H1 (cell line): ENCODE results near the gene PLD6. TPM values are rescaled to one million over a fixed set of nuclear protein-coding genes. Genes with fewer than 3 reads are reported as not detected.
"Not testable (repeated sequence)": the region's sequence is repeated elsewhere in the genome, so short reads cannot be mapped to it uniquely, and the experiment has no call there.

Experiments
- CTCF ChIA-PET: fragments of 300-600 bp; sonication (Branson Sonifier 250); formaldehyde crosslinking; loops from one replicate; lab custom pipeline; 2021; ENCODE audit not compliant: partially characterized antibody; lab: Charles Lee
- POLR2A ChIA-PET: fragments of 300-600 bp; sonication (Branson Sonifier 250); formaldehyde crosslinking; loops from one replicate; lab custom pipeline; 2021; ENCODE audit warnings: inconsistent platforms; ENCODE audit not compliant: partially characterized antibody; lab: Charles Lee
- DNase-seq, 2 experiments: peaks; one replicate each; pipeline versions ENCODE4 v3.0.0 to v3.0.0-alpha.2; 2010 to 2022; ENCODE audit warnings: low spot score in 2 of 2, low read depth in 1 of 2, mixed read lengths in 1 of 2
- FAIRE-seq: peaks from 2 replicates; lab custom pipeline; 2011; peaks lifted over from hg19 to GRCh38; lab: Jason Lieb, UNC
- H2AFZ ChIP-seq: 2 replicates; pipeline ENCODE4 v1.8.1; 2012; ENCODE audit warnings: low read length, inconsistent platforms
- H2AK5ac ChIP-seq: 2 replicates; pipeline ENCODE4 v1.6.1; 2013; ENCODE audit warnings: low read depth, low read length
- H2BK120ac ChIP-seq: replicated peaks from 2 replicates; pipeline ENCODE3; 2013; ENCODE audit warnings: low read depth, low read length, inconsistent platforms
- H2BK12ac ChIP-seq: 2 replicates; pipeline ENCODE4 v1.6.1; 2013; ENCODE audit warnings: low read depth, low read length
- H2BK15ac ChIP-seq: 2 replicates; pipeline ENCODE4 v1.6.1; 2013; ENCODE audit warnings: low read length
- H2BK20ac ChIP-seq: 2 replicates; pipeline ENCODE4 v1.6.1; 2013; ENCODE audit warnings: low read length
- H2BK5ac ChIP-seq: 2 replicates; pipeline ENCODE4 v1.6.1; 2013; ENCODE audit warnings: low read depth, low read length
- H3K14ac ChIP-seq: 2 replicates; pipeline ENCODE4 v1.6.1; 2013; ENCODE audit warnings: inconsistent platforms; ENCODE audit not compliant: insufficient read length
- H3K18ac ChIP-seq: 2 replicates; pipeline ENCODE4 v1.6.1; 2013; ENCODE audit warnings: low read length; ENCODE audit errors: extremely low read depth
- H3K23ac ChIP-seq: 2 replicates; pipeline ENCODE4 v1.6.1; 2013; ENCODE audit warnings: inconsistent platforms; ENCODE audit not compliant: insufficient read length
- H3K23me2 ChIP-seq: 2 replicates; pipeline ENCODE4 v1.6.1; 2013; ENCODE audit warnings: low read depth, low read length
- H3K27ac ChIP-seq: 2 replicates; pipeline ENCODE4 v1.6.1; 2011; ENCODE audit warnings: low read depth, low read length, inconsistent platforms
- H3K27me3 ChIP-seq, 4 experiments: replicated peaks in 1 of 4; 1 replicate in 1 of 4; 2 replicates in 3 of 4; pipeline versions ENCODE4 v1.6.1 to v1.8.1; 2011 to 2013; ENCODE audit warnings: low read length in 3 of 4, mild to moderate bottlenecking in 3 of 4, inconsistent platforms in 2 of 4, mixed read lengths in 2 of 4, moderate library complexity in 1 of 4; ENCODE audit not compliant: control insufficient read depth in 3 of 4, insufficient read depth in 3 of 4; ENCODE audit errors: extremely low read depth in 1 of 4
- H3K36me3 ChIP-seq, 4 experiments: 2 replicates each; pipeline versions ENCODE4 v1.6.1 to v1.8.1; 2011 to 2013; ENCODE audit warnings: mild to moderate bottlenecking in 4 of 4, low read length in 3 of 4, moderate library complexity in 2 of 4, control low read depth in 1 of 4, inconsistent platforms in 1 of 4; ENCODE audit not compliant: insufficient read depth in 4 of 4, control insufficient read depth in 2 of 4
- H3K4ac ChIP-seq: replicated peaks from 2 replicates; pipeline ENCODE3; 2013; ENCODE audit warnings: low read length, low read depth, mixed read lengths, inconsistent platforms; ENCODE audit not compliant: insufficient read length
- H3K4me1 ChIP-seq, 4 experiments: replicated peaks in 1 of 4; 1 replicate in 1 of 4; 2 replicates in 3 of 4; pipeline versions ENCODE4 v1.6.1 to v1.8.1; 2011 to 2013; ENCODE audit warnings: low read length in 3 of 4, inconsistent platforms in 2 of 4, mixed read lengths in 1 of 4; ENCODE audit not compliant: insufficient read depth in 4 of 4, control insufficient read depth in 3 of 4
- H3K4me2 ChIP-seq, 2 experiments: 2 replicates each; pipeline versions ENCODE4 v1.6.1 to v1.8.1; 2011 to 2013; ENCODE audit warnings: low read depth in 2 of 2, low read length in 2 of 2, control low read depth in 1 of 2, inconsistent platforms in 1 of 2, mild to moderate bottlenecking in 1 of 2; ENCODE audit not compliant: insufficient read depth in 1 of 2
- H3K4me3 ChIP-seq, 4 experiments: fragments of 200-600, 300-600 bp in 1 of 4; sonication (generic), shearing (Covaris generic), sonication (Bioruptor Twin) in 1 of 4; 2 replicates each; pipeline versions ENCODE4 v1.5.1 to v1.8.1; 2011 to 2016; ENCODE audit warnings: low read length in 4 of 4, low read depth in 3 of 4, control low read depth in 2 of 4, inconsistent platforms in 2 of 4, mild to moderate bottlenecking in 2 of 4, mixed read lengths in 1 of 4, moderate library complexity in 1 of 4; ENCODE audit not compliant: insufficient read depth in 2 of 4; ENCODE audit errors: extremely low read depth in 1 of 4
- H3K56ac ChIP-seq: replicated peaks from 2 replicates; pipeline ENCODE3; 2013; ENCODE audit warnings: low read depth, mild to moderate bottlenecking, mixed read lengths, low read length, inconsistent platforms; ENCODE audit not compliant: insufficient read length
- H3K79me1 ChIP-seq: 2 replicates; pipeline ENCODE4 v1.6.1; 2013; ENCODE audit warnings: low read depth, low read length, control low read depth
- H3K79me2 ChIP-seq, 2 experiments: 2 replicates each; pipeline versions ENCODE4 v1.6.1 to v1.8.1; 2012 to 2013; ENCODE audit warnings: low read length in 2 of 2, mild to moderate bottlenecking in 2 of 2, inconsistent platforms in 1 of 2; ENCODE audit not compliant: insufficient read depth in 2 of 2, control insufficient read depth in 1 of 2
- H3K9ac ChIP-seq, 4 experiments: replicated peaks in 1 of 4; 1 replicate in 1 of 4; 2 replicates in 3 of 4; pipeline versions ENCODE4 v1.6.1 to v1.8.1; 2011 to 2013; ENCODE audit warnings: low read depth in 3 of 4, low read length in 3 of 4, control low read depth in 2 of 4, mild to moderate bottlenecking in 2 of 4, moderate library complexity in 2 of 4, inconsistent platforms in 1 of 4; ENCODE audit errors: extremely low read depth in 1 of 4
- H3K9me3 ChIP-seq, 2 experiments: 2 replicates each; pipeline versions ENCODE4 v1.6.1 to v1.8.1; 2012 to 2013; ENCODE audit warnings: mild to moderate bottlenecking in 2 of 2, moderate library complexity in 2 of 2, control low read depth in 1 of 2, inconsistent platforms in 1 of 2, low read depth in 1 of 2, low read length in 1 of 2, mixed read lengths in 1 of 2; ENCODE audit not compliant: insufficient read depth in 2 of 2
- H4K20me1 ChIP-seq, 2 experiments: replicated peaks in 1 of 2; 2 replicates each; pipeline versions ENCODE3 to v1.8.1; 2011 to 2013; ENCODE audit warnings: inconsistent platforms in 2 of 2, low read length in 2 of 2, mild to moderate bottlenecking in 1 of 2; ENCODE audit not compliant: insufficient read depth in 2 of 2, control insufficient read depth in 1 of 2
- H4K5ac ChIP-seq: 2 replicates; pipeline ENCODE4 v1.6.1; 2013; ENCODE audit warnings: low read length, low read depth, mixed read lengths, inconsistent platforms; ENCODE audit not compliant: insufficient read length
- H4K8ac ChIP-seq: 2 replicates; pipeline ENCODE4 v1.8.0; 2013; ENCODE audit warnings: mild to moderate bottlenecking, moderate library complexity, low read length, inconsistent platforms; ENCODE audit not compliant: insufficient read depth; ENCODE audit errors: extremely low read depth
- H4K91ac ChIP-seq: replicated peaks from 2 replicates; pipeline ENCODE3; 2013; ENCODE audit warnings: low read length, mixed read lengths, inconsistent platforms; ENCODE audit not compliant: insufficient read length
- WGBS, 2 experiments: shearing (Covaris generic) in 1 of 2; methylation state at CpG; one replicate each; pipeline versions ENCODE4 v1.1.6 to v1.1.7; 2013 to 2015; ENCODE audit warnings: low lambda C conversion rate in 2 of 2, mixed read lengths in 2 of 2, inconsistent platforms in 1 of 2, low coverage in 1 of 2, missing lambda C conversion rate in 1 of 2; ENCODE audit not compliant: insufficient replicate concordance in 2 of 2, insufficient coverage in 1 of 2, insufficient read length in 1 of 2; ENCODE audit errors: extremely low coverage in 1 of 2, missing lambda C conversion rate in 1 of 2; 5-methylcytosine and 5-hydroxymethylcytosine counted together
- polyA plus RNA-seq, 7 experiments: library from polyadenylated mRNA; depleted of rRNA in 3 of 7; stranded (reverse) in 5 of 7; unstranded in 2 of 7; fragments of >200 nt in 5 of 7; fragments of 200-250 nt in 2 of 7; gene quantifications; 1 replicate in 5 of 7; 2 replicates in 1 of 7; 4 replicates in 1 of 7; pipeline versions ENCODE4 v1.2.1 to v1.2.3, GENCODE V29; 2011 to 2013; ENCODE audit warnings: missing spikeins in 2 of 7, mixed read lengths in 2 of 7
- total RNA-seq: library from RNA; stranded (reverse); fragmentation: NEBNext Ultra II Directional; extraction: Animal tissue kit (Norgen Biotek cat#: 25700); gene quantifications from 2 replicates; pipeline ENCODE4 v1.2.1, GENCODE V29; 2021

The PLD6 gene
- total and polyA plus RNA-seq, 2 of the 8 experiments (the other 6 are each of a cell fraction or from before 2014, with no cell fraction given): 0.20 to 0.22 TPM

DNA sequence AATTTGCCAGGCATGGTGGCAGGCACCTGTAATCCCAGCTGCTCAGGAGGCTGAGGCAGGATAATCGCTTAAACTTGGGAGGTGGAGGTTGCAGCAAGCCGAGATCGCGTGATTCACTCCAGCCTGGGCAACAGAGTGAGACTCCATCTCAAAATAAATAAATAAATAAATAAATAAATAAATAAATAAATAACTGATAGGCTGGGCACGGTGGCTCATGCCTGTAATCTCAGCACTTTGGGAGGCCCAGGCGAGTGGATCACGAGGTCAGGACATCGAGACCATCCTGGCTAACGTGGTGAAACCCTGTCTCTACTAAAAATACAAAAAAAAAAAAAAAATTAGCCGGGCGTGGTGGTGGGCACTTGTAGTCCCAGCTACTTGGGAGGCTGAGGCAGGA is 49.6 kb upstream of the PLD6 start:
- H2BK12ac ChIP-seq, H3K4me1 ChIP-seq, H2AK5ac ChIP-seq, H3K23me2 ChIP-seq, H3K14ac ChIP-seq, H3K27ac ChIP-seq, H3K9me3 ChIP-seq, H3K27me3 ChIP-seq, H3K23ac ChIP-seq, H2BK5ac ChIP-seq, H3K79me2 ChIP-seq, H4K91ac ChIP-seq, FAIRE-seq, H3K56ac ChIP-seq, DNase-seq, H4K5ac ChIP-seq, H4K8ac ChIP-seq, H2AFZ ChIP-seq, H3K9ac ChIP-seq, H4K20me1 ChIP-seq, H3K18ac ChIP-seq, H3K4me3 ChIP-seq, H2BK20ac ChIP-seq, H3K79me1 ChIP-seq, H3K4me2 ChIP-seq, H2BK120ac ChIP-seq, H3K4ac ChIP-seq, H2BK15ac ChIP-seq: not testable (repeated sequence)
- peaks cover 29 to 61% (median 46%) of the 10 kb centered on the region in 4 experiments for H3K36me3 ChIP-seq
- 93% methylated on average over 11 of the region's 11 CpGs; no CpG with 5 or more reads in 1 of the 2 experiments for WGBS, 2 experiments
- ChIA-PET CTCF (interaction anchor here (1.1 kb wide), 1 partner anchor 57 kb away, joined by 3 read pairs; no protein-coding TSS in a partner anchor), POLR2A (interaction anchor here (1.0 kb wide), 1 partner anchor 46 kb away, joined by 3 read pairs; no protein-coding TSS in a partner anchor)
